ENCODE measurements around the gene PADI1. TPM values are rescaled to one million over a fixed set of nuclear protein-coding genes. Genes with fewer than 3 reads are reported as not detected.

Gene PADI1, protein sequence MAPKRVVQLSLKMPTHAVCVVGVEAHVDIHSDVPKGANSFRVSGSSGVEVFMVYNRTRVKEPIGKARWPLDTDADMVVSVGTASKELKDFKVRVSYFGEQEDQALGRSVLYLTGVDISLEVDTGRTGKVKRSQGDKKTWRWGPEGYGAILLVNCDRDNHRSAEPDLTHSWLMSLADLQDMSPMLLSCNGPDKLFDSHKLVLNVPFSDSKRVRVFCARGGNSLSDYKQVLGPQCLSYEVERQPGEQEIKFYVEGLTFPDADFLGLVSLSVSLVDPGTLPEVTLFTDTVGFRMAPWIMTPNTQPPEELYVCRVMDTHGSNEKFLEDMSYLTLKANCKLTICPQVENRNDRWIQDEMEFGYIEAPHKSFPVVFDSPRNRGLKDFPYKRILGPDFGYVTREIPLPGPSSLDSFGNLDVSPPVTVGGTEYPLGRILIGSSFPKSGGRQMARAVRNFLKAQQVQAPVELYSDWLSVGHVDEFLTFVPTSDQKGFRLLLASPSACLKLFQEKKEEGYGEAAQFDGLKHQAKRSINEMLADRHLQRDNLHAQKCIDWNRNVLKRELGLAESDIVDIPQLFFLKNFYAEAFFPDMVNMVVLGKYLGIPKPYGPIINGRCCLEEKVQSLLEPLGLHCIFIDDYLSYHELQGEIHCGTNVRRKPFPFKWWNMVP
- total RNA-seq, result 40.0 TPM

DNA sequence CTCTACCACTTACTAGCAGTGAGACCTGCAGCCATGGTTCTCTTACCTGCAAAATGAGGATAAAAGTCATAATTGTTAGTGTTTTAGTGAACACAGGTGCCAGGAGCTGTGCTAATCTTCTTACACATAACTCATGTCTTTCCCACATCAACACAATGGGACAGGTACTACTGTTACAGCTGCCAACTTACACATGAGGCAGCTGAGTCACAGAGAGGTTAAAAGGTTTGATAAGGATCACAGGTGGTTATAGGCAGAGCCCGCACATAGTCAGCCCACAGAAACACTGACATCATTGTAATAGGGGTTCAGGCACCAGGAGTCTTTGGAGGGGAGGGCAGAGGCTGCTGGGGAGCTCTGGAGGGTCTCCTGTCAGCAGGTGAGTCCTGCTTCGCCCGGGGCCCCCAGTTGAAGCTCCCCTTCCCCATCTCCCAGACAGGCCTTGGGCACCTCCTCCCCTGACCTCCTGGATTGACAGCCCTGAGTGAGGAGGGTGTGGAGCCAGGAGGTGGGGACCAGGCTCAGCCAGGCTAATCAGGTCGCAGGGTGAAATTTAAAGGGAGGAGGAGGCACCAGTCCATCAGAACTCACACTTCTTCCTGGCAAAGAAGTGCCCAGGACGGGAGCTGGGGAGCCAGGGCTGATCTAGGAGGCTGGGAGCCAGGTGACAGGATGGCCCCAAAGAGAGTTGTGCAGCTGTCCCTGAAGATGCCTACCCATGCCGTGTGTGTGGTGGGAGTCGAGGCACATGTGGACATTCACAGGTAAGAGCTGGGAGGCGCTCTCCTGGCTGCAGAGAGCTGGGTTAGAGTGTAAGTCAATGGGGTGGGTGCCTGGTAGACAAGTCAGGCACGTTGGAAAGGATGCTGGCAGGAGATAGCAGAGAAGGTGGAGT, at the start of gene PADI1:
PADI1 (plus strand) TSS at position 583 of the 895 bp plus-strand sequence; CDS start at position 673, 90 bp downstream.
- ATAC-seq, result peak; percentile 80

DNA sequence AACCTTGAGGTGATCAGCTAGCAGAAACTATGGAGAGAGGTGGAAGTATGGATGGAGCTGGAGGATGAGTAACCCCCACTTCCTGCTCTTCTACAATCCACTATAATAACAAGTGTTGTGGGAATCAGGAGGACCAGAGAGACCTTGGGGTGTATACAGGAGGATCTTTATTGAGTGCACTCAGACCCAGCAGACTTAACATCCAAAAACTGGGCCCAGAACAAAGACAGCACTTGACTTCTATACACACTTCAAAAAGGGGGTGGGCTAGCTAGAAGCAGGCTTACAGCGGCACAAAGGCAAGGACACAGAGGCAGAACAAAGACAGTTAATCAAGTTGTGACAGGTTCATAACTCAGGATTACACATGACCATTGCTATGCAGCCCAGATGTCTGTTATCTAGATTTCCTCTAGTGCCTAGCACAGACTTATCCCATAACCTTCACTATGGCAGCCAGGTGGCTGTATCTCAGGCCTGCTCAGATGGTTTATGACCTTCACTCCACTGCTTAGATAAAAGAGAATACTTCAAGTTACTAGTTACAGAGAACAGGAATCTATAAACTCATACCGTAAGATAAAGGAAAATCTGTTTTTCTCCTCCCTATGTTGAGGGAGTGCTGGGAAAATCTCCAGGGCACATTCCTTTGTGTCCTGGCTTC, 49.5 kb upstream of the PADI1 start:
- no peak for ATAC-seq

DNA sequence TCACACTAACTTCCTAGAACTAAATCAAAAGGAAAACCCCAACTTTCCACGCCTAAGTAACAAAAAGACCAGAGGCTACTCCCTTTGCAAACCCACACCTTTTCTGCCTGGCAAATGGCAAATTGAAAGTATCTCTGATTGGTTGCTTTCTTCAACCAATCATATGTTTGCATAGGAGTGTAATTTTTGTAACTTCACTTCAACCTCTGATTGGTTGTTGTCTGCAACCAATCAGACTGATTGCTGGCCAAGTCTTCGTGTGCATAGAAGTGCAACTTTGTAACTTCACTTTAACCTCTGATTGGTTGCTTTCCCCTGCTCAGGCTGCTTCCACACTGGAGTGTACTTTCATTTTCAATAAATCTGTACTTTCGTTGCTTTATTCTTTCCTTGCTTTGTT, 48.8 kb upstream of the PADI1 start:
- no peak for ATAC-seq

DNA sequence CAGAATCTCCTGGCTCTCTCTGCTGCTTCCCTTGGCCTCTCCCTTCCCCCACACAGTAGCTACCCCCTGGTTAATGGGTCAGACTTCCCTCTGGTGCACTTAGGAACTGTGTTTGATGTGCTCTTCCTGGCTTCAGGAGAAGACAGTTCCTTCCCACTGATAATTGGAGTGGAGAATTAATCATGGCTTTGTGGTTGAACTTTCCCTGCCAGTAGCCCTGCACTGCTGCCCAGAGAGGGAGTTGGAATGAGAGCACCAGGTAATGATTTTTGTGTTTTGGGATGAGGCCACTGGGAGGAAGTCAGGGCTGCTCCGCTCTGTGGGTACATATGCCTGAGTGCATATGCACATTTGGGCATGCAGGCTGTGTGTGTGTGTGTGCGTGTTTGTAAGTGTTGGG, 46.0 kb upstream of the PADI1 start:
- ATAC-seq, result no peak

DNA sequence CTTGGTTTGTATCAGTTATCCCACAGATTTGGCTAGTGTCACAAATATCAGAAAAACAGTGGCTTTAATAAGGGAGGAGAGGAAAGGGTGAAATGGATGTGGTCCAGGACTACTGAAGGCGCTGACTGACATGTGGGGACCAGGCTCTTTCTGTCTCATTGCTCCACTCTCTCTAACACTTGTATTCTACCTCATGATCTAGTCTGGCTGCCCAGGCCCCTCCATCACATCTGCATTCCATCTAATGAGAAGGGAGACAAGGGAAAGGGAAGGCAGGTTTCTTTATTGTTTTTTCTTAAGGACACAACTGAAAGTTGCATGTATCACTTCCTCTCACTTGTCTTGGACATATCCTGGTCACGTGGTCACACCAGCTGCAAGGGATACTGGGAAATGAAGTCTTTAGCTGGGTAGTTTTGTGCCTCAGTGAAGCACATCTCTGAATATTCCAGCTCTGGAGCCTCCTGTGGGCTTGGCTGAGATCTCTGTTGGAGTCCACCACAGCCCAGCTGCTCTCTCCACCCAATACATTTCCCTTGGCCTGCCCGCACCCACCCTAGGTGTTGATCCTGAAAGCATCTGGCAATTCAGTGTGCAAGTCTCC, 43.7 kb upstream of the PADI1 start:
- peak; percentile 40 for ATAC-seq

DNA sequence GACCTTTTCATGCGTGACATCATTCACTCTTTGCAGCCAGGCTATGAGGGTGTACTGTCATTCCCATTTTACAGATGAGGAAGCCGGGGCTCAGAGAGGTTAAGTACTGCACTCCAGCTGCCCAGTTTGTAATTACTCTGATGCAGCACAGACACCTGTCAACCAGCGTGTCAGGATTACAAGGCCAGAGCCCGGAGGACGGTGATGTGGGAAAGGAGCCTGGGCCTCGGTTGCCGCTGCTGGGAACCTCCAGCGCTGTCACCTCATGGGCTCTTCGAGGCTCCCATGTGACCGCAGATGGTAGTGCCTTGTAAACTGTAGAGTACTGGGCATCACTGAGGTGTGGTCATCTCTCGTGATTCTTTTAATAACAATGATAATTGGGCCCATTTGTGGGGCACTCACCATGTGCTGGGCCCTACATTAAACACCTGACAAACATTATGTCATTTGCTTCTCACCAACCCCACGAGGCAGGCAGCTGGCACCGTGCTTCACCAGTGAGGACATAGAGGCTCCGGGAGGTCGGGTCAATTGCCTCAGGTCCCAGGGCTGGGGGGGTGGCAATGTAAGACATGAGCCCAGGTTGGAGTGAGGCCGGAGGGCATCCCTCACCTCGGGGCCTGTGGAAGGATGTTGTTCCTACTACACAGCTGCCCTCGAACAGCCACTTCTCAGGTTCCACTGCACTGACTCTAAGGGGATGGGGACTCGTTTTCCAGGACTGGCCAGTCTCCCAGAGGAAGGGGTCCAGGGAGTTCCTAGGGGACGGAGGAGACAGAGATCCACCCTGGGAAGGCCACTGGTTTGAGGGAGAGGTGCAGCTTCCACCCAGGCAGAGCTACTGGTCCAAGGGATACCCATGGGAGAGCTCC, 42.8 kb upstream of the PADI1 start:
- no peak for ATAC-seq

DNA sequence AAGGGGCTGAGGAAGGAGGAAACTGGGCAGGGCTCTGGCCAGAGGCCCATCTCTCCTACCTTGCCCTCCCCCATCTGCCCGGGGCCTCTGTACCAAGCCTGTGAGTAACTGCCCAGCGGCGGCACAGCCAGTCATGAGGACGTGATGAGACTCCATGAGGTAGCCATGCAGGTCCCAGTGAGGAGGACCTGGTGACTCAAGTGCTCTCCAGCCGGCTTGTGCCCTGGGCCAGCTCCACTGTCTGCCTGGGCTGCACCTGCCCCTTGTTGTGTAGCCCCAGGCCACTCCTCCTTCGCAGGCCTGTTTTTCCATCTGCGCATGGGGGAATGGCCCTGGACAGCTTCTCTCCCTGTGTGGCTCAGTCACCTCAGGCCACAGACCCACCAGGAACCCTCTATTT, 42.0 kb upstream of the PADI1 start:
- peak; percentile 70 for ATAC-seq

DNA sequence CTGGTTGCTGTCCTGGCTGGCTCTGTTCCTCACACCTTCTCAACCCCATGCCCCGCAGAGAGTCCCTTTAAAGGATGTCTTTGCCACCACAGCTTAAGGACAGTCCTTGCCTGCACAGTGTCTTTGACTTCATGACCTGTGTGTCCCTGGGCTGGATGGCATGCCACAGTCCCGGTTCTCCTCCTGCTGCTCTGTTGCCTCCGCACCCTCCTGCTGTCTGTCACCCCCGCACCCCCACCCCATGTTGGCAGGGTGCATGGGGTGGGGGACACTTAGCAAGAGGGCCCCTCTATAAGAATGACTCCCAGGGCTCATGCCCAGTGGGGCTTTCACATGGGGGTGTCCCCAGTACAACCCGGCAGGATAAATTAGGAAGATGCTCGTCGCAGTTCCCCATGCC, 41.6 kb upstream of the PADI1 start:
- no peak for ATAC-seq

DNA sequence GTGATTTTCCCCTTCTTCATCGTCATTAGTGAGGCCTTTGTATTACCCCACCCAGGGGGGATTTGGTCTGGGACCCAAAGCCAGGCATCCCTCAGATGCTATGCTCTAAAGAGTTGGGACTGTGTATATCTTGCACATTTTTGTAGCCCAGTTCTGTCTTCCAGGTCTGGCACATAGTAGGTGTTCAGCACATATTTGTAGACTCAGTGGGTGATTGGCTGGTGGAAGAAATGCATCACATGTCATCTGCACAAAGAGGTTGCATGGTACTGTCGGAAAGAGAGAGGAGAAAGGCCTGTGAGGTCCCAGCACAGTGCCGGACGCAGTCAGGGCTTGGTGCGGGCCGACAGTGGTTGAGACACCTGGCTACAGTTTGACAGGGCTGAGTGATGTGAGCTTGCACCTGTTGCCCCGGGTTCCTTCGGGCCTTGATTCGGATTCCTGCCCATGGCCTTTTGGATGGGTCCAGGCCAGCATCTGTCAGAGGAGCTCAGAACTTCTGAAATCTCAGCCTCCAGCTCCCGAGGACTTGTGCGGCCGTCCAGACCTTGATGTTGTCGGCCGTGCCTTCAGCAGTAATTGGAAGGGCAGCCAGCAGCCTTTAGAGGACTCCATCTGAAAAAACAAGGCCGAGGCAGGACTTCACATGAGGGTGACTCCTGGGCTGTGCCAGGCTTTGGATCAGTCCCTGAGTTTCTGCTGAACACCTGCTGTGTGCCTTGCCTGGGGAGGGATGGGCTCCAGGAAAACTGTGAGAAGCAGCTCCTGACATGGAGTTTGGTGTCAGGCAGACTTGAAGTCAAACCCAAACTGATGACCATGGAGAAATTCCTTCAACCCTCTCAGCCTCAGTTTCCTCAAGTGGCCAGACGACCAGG, 40.9 kb upstream of the PADI1 start:
- no peak for ATAC-seq

DNA sequence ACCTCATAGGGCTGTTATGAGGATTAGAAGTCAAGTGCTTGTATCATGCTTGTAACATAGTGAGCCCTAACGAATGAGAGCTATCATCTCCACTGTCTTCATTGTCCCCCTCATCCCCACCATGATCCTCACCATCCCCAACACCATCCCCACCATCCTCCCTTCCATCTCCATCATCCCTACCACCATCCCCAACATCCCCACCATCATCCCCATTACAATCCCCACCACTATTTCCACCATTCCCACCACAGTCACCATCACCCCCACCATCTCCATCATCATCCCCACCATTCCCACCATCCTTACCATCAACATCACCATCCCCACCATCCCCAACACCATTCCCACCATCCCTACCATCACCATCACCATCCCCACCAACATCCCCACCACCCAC, 39.1 kb upstream of the PADI1 start:
- ATAC-seq, result no peak

DNA sequence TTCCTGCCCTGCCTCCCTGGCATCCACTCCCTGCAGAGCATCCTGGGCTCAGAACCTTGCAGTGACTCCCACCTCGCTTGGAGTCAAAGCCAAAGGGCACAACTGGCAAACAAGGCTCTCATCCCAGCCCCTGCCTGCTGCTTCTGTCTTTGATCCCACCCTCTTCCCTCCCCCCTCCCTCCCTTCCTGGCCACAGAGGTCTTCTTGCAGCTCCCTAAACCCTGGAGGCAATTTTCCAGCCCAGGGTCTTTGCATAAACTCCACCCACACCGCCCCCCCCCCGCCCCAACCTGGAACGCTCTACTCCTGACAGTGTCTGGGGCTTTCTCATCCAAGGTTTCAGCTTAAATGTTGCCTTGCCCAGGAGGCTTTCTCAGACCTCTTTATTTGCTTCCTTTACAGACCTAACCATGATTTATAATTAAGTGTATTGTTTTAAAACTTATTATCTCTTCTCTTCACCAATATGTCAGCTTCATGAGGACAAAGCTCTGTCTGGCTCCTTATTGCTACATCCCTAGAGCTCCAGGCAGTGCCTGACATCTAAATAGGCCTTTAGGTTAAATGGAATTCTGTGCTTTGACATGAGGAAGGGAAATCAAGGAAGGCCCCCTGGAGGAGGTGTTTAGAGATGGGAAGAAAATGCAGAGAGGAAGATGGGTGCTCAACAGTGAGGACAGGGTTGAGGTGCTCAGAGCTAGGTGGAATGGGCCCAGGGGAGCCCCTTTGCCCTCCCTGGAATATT, 37.7 kb upstream of the PADI1 start:
- no peak for ATAC-seq

DNA sequence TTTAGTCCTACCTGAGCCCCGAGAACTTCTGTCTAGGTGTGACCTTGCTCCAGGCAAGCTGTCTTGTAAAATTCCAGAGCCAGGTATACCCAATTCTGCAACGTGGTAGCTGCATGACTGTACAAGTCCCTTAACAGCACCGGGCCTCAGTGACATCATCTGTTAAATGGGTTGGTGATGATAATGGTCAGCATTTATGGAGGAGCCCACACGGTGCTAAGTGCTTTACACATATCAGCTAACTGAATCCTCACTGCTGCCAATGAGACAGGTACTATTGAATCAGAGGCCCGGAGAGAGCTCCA, 37.2 kb upstream of the PADI1 start:
- no peak for ATAC-seq

DNA sequence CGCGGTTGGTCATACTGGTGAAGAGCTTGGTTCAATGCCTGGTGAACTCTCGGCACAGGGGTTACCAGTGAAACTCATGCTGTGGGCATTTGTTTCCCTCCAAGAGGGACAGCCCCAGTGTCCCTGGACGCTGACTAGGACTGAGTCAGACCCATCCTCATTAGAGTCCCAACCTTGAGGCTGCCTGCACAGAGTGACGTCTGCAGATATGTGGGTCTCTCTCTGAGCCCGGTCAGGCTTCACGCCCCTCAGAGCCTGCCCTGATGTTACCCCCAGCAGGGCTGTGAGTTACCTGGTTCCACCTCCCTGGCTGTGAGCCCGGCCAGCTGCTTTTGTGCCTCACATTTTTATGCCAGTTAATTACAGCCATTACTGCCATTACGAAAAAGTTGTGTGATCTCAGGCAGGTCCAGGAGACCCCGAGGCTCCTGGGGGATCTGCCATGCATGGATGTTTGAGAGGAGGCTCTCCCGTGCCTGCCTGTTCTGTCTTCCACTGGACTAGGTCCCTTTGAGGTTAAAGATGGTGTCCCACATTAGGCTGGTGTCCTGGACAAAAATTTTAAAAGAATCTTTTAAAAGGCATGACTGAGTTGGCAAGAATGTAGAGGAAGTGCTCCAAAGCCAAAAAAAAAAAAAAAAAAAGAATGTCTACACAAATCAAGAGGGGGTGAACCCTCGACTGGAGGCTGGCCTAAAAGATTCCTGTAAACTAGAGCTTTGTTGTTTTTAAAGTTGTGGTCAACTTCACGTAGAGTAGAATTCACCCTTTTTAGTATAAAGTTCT, 36.6 kb upstream of the PADI1 start:
- ATAC-seq, result peak; percentile 85

DNA sequence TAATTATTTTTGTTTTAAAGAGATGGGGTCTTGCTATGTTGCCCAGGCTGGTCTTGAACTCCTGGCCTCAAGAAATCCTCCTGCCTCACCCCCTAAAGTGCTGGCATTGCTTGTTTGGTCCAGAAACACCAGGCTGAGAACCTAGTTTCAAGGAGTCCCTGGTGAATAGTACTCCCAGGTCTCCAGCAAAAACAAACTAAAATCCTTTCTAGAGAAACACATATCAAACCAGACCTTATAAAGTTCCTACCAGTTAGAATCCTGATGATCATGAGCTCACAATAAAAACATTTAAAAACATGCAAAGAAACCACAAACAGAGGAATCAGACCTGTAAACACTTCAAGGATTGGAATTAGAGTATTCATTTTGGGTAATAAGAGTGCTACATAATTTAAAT, 34.4 kb upstream of the PADI1 start:
- no peak for ATAC-seq

DNA sequence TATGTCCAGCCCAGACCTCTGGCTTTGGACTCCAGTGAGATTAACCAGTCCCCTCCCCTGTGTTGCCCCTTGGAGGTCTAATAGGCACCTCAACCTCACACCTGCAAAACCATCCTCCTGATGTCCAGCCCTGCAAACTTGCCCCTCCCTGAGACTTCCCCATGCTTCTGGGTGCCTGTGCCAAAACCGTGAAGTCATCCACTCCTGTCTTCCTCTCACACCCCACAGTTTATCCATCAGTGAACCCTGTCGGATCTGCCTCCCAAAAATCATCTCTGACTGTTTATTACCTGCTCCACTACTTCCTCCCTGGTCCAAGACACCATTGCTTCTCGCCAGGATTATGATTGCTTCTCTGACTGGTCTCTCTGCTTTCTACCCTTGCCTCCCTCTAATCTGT, 31.7 kb upstream of the PADI1 start:
- ATAC-seq, result peak; percentile 88

DNA sequence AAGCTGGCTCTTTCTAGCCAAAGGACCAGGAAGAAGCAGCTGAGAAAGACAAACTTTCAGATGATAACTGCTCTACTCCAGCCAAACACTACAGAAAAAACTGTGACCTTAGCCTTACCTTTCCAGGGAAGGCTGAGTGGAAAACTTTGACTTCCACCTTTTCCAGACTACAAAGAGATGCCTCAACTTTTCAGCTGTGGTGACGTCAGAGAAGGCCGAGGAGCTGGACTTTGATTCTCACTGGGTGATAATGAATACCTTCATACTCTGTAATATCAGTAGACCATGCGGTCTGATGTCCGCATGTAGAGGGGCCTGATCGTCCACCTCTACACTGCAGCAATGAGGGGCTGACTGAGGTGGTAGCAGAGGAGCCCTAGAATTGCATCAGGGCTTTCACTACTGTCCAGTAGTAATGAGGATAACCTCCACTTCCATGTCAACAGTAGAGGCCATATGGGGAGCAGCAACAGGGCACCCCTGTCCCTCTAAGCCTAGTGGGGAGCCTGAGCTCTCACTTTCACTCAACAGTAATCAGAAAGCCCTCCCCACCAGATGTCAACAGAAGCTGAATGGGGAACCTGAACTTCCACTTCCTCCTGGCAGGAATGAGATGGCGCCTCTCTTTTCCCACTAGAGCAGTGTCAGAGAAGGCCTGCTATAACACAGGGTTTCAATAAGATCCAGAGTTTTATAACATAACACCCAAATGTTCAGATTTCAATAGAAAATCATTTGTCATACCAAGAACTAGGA, 28.4 kb upstream of the PADI1 start:
- no peak for ATAC-seq

DNA sequence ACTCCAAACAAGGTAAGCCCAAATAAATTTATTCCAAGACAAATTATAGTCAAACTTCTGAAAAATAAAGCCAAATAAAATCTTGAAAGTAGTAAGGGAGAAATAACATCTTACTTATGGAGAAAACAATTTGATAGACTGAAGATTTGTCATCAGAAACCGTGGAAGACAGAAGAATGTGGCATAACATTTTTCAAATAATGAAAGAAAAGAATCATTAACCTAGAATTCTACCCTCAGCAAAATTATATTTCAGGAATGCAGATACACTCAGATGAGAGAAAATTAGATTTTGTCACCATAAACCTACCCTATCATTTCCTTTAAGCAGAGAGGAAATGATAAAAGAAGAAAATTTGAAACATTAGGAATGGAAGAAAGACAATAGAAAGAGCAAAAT, 27.3 kb upstream of the PADI1 start:
- ATAC-seq, result no peak

All from esophagus mucosa (tissue), 1 donor.